Measurements from ENCODE around the gene KDM6A.

GRCh38 chrX:45070116-45071007 is 197.4 kb downstream of the KDM6A start:
- TF ChIP-seq, protein P1, sequence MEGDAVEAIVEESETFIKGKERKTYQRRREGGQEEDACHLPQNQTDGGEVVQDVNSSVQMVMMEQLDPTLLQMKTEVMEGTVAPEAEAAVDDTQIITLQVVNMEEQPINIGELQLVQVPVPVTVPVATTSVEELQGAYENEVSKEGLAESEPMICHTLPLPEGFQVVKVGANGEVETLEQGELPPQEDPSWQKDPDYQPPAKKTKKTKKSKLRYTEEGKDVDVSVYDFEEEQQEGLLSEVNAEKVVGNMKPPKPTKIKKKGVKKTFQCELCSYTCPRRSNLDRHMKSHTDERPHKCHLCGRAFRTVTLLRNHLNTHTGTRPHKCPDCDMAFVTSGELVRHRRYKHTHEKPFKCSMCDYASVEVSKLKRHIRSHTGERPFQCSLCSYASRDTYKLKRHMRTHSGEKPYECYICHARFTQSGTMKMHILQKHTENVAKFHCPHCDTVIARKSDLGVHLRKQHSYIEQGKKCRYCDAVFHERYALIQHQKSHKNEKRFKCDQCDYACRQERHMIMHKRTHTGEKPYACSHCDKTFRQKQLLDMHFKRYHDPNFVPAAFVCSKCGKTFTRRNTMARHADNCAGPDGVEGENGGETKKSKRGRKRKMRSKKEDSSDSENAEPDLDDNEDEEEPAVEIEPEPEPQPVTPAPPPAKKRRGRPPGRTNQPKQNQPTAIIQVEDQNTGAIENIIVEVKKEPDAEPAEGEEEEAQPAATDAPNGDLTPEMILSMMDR (conservative IDR thresholded peaks at IDR 0.05 in 1 of 2, IDR thresholded peaks at IDR 0.05 in 1 of 2; ENCODE audit: low read depth in 1 of 2, low read length in 2 of 2), result peak; percentile 49 to 63
- TF ChIP-seq EZH2 (IDR thresholded peaks at IDR 0.05; ENCODE audit: low read length, missing control alignments), result no peak
